GDM1 (cell line): Measurements from ENCODE around the gene APBB2.
A peak's percentile ranks its signal among the peaks of the same experiment; 100 is the strongest.

Experiments
- DNase-seq: peaks from one replicate; lab custom pipeline; 2025; lab: John Stamatoyannopoulos, UW

Gene APBB2

DNA sequence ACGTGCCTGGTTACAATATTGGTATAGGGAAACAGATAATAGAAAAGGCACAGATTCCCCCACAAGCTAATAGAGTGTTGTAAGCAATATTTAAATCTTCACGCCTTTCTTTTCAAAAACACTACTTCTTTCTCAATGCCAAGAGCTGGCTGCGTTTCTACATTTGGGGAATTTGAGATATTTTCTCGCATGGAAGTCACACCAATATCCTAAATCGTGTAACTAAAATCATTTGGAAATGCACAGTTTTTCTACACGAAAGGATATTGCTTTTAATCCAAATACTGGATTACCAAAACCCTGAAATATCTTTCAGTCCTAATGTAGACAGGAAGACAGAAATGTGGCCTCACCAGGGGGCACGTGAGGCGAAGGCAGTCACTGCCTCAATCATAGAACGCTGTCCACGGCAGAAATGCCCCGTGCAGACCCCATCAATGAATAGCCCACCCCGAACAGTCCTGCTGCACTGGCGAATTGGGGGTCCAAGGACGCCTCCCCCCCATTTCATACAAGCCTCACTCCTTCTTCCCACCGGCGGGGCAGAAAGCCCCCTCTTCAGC is 358.0 kb downstream of the APBB2 start:
- no peak for DNase-seq

DNA sequence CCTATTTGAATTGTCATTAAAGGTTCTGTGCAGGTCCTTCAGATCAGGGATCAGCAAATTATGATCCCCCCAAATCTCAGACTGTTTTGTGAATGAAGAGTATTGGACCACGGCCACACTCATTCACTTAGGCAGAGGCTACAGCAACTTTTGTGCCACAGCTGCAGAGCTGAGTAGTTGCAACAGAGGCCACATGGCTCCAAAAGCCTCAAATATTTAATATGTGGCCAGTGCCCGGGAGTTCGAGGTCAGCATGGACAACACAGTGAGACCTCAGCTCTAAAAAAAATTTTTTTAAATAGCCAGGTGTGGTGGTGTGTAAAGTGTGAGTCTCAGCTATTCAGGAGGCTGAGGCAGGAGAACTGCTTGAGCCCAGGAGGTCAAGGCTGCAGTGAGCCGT is 363.8 kb downstream of the APBB2 start:
- DNase-seq = no peak

DNA sequence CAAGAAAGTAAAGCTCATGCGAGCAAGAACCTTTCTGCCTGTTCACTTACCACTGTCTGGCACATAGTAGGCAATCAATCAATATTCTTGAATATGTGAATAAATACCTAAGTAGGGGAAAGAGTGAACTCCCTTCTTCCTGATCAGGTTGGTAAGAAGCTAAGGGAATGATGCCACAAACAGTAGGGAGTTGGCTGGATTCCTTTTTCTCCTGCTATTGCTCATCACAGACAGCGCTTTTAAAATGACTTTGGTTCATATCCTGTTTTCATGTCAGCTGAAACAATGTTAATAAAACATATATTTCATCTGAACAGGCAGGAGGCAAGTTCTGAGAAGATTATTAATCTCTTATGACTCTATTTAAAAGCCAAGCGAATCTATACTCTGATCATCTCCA is 365.4 kb downstream of the APBB2 start:
- DNase-seq = no peak

GRCh38 chr4:40848251-40848650 is 366.1 kb downstream of the APBB2 start:
- no peak for DNase-seq

DNA sequence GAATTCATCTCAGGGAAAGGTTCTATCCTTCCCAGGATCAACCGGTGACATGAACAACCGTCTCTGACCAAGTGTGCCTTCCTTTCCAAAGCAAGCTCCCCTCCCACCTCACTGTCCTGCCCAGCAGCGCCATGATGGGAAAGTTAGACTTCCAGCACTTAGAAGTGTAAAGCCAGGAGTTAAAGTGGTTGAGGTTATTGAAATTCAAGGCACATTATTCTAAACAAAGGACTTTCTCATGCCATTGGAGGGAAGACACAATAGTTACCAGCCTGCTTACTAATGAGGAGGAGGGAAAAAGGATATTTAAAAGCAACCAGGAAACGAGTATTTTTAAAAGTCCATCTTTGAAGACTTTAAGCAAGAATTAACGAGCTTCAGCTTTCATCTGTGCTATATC is 367.8 kb downstream of the APBB2 start:
- DNase-seq = no peak

DNA sequence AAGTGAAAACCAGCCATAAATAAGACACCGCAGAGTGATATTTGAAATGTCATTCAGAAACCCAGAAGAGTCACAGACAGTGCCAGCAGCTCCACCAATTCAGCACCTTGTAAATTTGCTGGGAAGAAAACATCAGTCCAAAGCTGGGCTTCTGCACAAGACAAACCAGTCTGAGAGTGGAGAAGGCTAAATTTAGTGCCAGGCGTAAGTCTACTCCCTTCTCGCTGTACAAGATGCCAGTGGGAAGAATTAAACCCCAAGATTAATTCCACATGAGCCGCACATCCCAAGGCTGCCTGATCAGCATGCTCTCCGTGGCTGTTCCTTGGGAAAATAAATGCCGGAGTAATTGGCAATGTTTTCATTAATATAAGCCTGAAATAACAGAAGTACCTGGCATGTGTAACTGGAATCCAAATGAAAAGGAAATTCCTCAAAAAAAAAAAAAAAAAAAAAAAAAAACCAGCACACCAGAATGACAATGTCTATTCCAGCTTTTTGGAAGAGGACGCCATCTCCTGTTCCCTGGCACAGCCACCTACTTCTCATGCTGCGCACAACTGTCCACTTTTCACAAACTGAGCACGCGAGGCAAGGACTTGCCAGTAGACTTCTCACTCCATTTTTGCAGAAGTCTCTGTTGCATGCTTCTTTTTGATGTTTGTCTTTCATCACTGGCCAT is 369.0 kb downstream of the APBB2 start:
- no peak for DNase-seq

- DNase-seq = no peak
These were observed 370.1 kb downstream of the APBB2 start for GRCh38 chr4:40844261-40844660.

- no peak for DNase-seq
These were observed 370.6 kb downstream of the APBB2 start for GRCh38 chr4:40843696-40844095.

DNA sequence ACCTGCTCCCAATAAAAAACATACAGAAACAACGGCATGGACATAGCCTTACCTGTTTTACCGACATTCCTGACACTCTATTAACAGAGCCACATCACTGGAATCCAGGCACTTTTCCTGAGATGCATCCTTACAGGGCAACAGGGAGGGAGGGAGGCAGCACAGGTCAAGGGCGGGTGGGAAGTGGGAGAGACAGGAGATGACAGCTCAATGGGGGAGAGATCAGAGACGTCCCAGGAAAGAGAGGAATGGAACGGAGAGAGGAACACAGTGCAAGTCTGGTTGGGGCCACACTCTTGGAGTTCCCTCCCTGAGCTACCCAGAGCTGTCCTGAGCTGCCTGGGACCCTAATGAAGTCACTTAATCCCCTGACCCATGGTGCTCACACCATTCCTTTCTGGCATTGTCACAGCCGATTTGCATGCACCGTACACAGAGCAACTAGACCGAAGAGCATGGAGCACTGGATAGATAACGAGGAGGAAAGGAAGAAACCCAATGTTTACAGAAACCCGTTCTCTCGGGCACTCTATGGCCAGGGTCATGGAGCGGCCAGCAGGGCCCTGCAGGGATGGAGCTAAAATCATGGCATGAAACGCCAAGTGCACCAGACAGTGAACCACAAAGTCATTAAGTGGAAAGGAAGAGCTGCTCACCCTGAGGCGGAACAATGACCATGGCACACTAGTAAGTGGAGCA is 371.5 kb downstream of the APBB2 start:
- DNase-seq = no peak

GRCh38 chr4:40842318-40842717 is 372.0 kb downstream of the APBB2 start:
- no peak for DNase-seq

DNA sequence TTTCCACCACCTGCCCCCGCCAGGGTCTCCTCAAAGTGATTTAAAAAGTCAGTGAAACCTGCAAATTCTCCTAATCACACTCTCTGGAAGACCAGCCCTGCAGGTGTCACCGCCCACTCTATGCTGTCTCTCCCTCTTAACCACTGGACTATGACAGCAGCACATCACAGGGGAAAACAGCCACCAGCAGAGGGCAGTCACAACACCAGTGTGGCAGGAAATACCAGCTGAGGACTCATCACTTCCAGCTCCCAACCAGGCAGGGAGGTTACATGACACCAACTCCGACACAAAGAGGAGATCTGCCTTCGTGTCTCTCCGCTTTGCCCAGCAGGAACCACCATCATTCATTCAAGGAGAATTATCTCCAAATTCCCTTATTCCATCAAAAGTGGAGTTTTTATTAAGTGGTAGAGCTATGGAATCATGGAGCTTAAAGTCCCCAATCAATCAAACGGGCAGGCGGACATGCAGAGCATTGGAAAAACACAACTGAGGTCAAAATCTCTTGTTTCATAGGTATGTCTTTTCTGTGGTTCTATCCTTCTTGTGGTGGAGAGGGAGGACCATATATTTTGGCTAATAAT is 373.3 kb downstream of the APBB2 start:
- peak; percentile 41 for DNase-seq

DNA sequence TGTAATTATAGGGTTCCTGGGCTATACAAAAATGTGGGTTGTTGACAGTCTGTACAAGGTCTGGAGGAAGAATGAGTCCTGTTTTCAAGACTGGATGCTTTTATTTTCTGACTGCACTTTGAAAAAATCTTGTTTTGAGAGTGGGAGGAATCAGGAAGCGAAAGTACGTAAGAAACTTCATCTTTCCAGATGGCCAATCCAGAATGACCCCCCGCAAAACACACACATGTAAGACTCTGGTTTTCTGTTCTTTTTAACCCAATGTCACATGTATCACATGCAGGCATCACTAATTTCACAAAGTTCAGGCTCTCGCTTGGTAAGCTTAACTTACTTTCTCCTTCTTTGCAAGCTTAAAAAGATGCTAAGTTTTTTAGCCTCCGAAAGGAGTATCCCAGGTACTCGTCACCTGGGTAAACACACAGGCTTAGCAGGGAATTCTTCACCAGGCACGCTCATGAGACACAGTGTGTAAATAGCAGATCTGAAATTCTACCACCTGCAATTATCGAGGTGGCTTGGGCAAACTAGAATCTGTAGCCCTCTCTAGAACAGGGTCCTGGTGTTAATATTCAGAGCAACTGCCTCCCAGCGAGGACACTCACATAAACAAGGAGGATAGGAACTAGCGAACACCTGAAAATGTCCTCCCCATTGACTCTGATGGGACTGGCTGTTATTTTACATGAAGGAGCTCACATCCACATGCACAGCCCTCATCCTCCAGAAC is 373.9 kb downstream of the APBB2 start:
- DNase-seq = no peak

- no peak for DNase-seq
These were observed 375.6 kb downstream of the APBB2 start for GRCh38 chr4:40838742-40839141.

DNA sequence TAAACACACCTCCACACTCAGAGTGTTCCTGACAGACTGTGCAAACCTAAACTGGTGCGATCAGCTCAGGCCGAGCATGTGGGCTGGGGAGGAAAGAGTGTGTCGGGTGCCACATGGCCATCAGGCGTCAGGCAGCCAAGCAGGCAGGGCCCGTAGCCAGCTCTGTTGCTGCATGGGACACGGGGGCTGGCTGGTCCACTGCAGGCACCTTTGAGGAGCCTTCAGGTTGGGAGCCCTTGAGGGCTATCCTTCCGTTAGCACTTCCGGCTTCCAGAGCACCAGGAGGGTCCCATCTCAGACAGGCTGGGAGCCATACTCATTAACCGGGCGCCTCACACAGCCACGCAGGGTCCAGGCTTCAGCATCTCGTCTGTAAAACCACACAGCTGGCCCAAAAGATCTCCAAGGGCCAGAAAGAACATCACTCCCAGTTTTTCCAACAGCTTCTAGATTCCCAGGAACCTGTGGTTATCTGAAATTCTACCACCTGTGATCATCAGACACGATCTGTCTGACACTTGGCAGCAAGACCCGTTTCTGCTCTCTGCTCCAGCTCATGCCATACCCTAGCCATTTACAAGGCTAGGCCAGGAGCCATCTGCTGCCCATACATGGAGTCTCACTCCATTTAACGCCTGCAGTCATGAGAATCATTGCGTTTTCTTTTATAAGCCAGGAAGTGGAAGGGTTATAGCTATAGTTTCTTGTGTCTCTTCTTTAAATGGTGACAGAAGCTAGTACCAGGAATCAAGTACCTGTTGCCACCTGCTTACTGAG is 377.1 kb downstream of the APBB2 start:
- DNase-seq = no peak

GRCh38 chr4:40833212-40833611 is 381.1 kb downstream of the APBB2 start:
- DNase-seq = no peak

DNA sequence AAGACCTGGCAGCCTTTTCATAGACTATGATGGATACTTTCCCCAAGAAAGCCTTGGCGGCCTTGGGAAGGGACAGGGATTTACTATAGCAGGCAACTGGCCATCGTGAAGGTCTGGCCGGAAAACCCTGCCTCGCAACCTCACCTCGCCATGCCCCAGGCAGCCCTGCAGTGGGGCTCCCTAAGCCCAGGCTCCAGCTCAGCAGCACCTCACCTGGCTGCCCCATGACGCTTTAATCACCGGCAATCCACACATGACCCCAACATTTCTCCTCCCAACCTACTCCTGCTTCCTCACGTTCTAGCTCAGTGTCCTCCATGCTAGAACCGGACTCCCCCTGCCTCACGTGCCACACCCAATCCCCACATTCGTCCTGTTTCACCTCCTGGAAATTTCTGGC is 382.2 kb downstream of the APBB2 start:
- no peak for DNase-seq

DNA sequence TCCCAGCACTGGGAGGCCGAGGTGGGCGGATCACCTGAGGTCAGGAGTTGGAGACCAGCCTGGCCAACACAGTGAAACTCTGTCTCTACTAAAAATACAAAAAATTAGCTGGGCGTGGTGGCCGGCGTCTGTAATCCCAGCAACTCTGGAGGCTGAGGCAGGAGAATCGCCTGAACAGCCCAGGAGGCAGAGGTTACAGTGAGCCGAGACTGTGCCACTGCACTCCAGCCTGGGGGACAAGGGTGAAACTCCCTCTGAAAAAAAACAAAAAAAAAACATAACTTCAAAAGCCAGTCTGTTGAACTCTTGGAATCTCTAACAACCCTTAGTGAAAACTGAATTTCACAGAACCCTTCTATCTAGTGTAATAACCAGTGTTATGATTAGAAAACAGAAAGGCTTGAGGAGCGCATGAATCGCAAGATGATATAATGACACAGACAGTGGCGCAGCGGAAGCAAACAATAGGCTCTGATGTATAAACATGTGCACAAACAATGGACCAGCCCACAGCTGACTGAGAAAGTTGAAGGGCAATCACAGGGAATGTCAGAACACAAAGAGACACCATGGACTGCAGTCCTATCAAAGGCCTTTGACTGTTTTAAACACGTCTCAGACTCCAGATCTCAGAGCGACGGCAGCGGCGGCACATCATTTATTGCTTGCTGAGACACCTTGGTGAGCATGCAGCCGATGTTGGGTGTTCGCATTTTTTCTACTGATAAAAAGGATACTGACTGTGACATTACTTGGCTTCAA is 383.0 kb downstream of the APBB2 start:
- no peak for DNase-seq

DNA sequence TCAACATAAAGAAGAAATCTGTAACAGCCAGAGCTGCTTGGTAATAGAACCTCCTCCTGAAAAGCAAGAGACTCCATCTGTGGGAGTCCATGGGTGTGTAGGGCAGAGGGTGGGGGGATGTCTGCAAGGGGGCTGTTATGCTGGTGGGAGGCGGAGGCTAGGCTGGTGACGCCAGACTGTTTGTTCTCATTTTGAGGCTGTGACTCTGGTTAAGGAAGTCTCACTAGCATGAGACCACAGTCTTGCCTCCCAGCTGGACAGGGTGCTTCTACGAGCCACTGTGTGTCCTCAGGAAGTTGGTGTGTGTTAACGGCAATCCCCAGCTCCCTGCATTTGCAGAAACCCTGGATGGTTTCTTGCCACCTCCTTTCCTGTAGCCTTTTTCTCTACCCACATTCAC is 384.8 kb downstream of the APBB2 start:
- no peak for DNase-seq

- DNase-seq = no peak
These were observed 385.7 kb downstream of the APBB2 start for GRCh38 chr4:40828661-40829060.

DNA sequence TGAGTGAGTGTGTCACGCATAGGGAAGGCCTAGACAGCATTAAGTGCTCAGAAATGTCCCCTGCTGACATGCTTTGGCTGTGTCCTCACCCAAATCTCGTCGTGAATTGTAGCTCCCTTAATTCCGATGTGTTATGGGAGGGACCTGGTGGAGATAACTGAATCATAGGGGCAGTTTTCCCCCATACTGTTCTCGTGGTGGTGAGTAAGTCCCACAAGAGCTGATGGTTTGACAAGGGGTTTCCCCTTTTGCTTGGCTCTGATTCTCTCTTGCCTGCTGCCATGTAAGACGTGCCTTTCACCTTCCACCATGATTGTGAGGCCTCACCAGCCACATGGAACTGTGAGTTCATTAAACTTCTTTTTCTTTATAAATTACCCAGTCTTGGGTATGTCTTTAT is 386.6 kb downstream of the APBB2 start:
- DNase-seq = no peak

GRCh38 chr4:40826821-40827220 is 387.5 kb downstream of the APBB2 start:
- no peak for DNase-seq
